HepG2 (cell line): ENCODE measurements around the gene ANAPC16. TPM values are rescaled to one million over a fixed set of nuclear protein-coding genes. Genes with fewer than 3 reads are reported as not detected.

Experiments
- BORCS8-MEF2B ChIP-seq: sonication (generic); formaldehyde crosslinking; IDR thresholded peaks from 2 replicates; pipeline ENCODE4 v1.8.0; 2022; ENCODE audit warnings: mild to moderate bottlenecking, missing genetic modification reagents
- DR1 ChIP-seq: sonication (generic); formaldehyde crosslinking; IDR thresholded peaks from 2 replicates; pipeline ENCODE4 v1.8.0; 2021; ENCODE audit warnings: mild to moderate bottlenecking, missing genetic modification reagents, inconsistent platforms
- ISX ChIP-seq: sonication (generic); formaldehyde crosslinking; conservative IDR thresholded peaks from 2 replicates; pipeline ENCODE4 v1.5.0; 2020; ENCODE audit warnings: missing genetic modification reagents
- MBNL3 ChIP-seq: fragments of 250-450 bp; sonication (Bioruptor Pico); conservative IDR thresholded peaks from 2 replicates; pipeline ENCODE4 v1.8.0; 2022; ENCODE audit warnings: mild to moderate bottlenecking, inconsistent platforms
- NFYB ChIP-seq: sonication (generic); formaldehyde crosslinking; IDR thresholded peaks from 2 replicates; pipeline ENCODE4 v1.4.0; 2020; ENCODE audit warnings: missing genetic modification reagents
- NR1H2 ChIP-seq: sonication (generic); formaldehyde crosslinking; IDR thresholded peaks from 2 replicates; pipeline ENCODE4 v1.8.1; 2022; ENCODE audit warnings: low read depth, missing genetic modification reagents, borderline replicate concordance
- PITX1 ChIP-seq: sonication (generic); formaldehyde crosslinking; IDR thresholded peaks from 2 replicates; pipeline ENCODE4 v1.5.1; 2020; ENCODE audit warnings: mild to moderate bottlenecking, missing genetic modification reagents
- POLR2AphosphoS2 ChIP-seq: IDR thresholded peaks from 2 replicates; pipeline ENCODE4 v1.6.1; 2011; ENCODE audit warnings: low read depth, low read length, improper control_type of control experiment
- REL ChIP-seq: sonication (generic); formaldehyde crosslinking; conservative IDR thresholded peaks from 2 replicates; pipeline ENCODE4 v1.8.0; 2022; ENCODE audit warnings: mild to moderate bottlenecking, missing genetic modification reagents, moderate library complexity
- RXRA ChIP-seq: sonication (generic); formaldehyde crosslinking; IDR thresholded peaks from 2 replicates; pipeline ENCODE4 v1.5.1; 2020; ENCODE audit warnings: missing genetic modification reagents
- TBX2 ChIP-seq: sonication (generic); formaldehyde crosslinking; IDR thresholded peaks from 2 replicates; pipeline ENCODE4 v1.5.0; 2020; ENCODE audit warnings: missing genetic modification reagents, mild to moderate bottlenecking, borderline replicate concordance
- ZEB1 ChIP-seq: IDR thresholded peaks from 2 replicates; pipeline ENCODE4 v1.6.1; 2012; ENCODE audit warnings: mild to moderate bottlenecking, low read depth, inconsistent platforms; ENCODE audit not compliant: insufficient replicate concordance
- ZNF143 ChIP-seq: sonication (generic); formaldehyde crosslinking; IDR thresholded peaks from 2 replicates; pipeline ENCODE4 v1.4.0; 2020; ENCODE audit warnings: missing genetic modification reagents
- ZNF207 ChIP-seq: fragments of 450-650 bp; IDR thresholded peaks from 2 replicates; pipeline ENCODE4 v1.6.1; 2016; ENCODE audit warnings: antibody characterized with exemption, borderline replicate concordance
- ZNF234 ChIP-seq: sonication (generic); formaldehyde crosslinking; conservative IDR thresholded peaks from 2 replicates; pipeline ENCODE4 v1.5.1; 2020; ENCODE audit warnings: mild to moderate bottlenecking, missing genetic modification reagents
- ZNF274 ChIP-seq: sonication (generic); formaldehyde crosslinking; IDR thresholded peaks from 2 replicates; pipeline ENCODE4 v1.5.1; 2020; ENCODE audit warnings: mild to moderate bottlenecking, missing genetic modification reagents
- ZNF335 ChIP-seq: sonication (generic); formaldehyde crosslinking; IDR thresholded peaks from 2 replicates; pipeline ENCODE4 v1.4.0; 2020; ENCODE audit warnings: missing genetic modification reagents
- ZNF510 ChIP-seq: sonication (generic); formaldehyde crosslinking; IDR thresholded peaks from 2 replicates; pipeline ENCODE4 v1.4.0; 2020; ENCODE audit warnings: low read depth, mild to moderate bottlenecking, missing genetic modification reagents
- ZNF580 ChIP-seq: IDR thresholded peaks from 2 replicates; pipeline ENCODE4 v1.6.1; 2016; ENCODE audit warnings: low read depth, borderline replicate concordance
- ZNF674 ChIP-seq: sonication (generic); formaldehyde crosslinking; IDR thresholded peaks from 2 replicates; pipeline ENCODE4 v1.5.0; 2020; ENCODE audit warnings: low read depth, mild to moderate bottlenecking, missing genetic modification reagents
- ZNF709 ChIP-seq: sonication (generic); formaldehyde crosslinking; IDR thresholded peaks from 2 replicates; pipeline ENCODE4 v1.5.0; 2020; ENCODE audit warnings: mild to moderate bottlenecking, missing genetic modification reagents
- ZNF740 ChIP-seq: sonication (generic); formaldehyde crosslinking; IDR thresholded peaks from 2 replicates; pipeline ENCODE4 v1.4.0; 2020; ENCODE audit warnings: missing genetic modification reagents
- ZNF782 ChIP-seq: sonication (generic); formaldehyde crosslinking; IDR thresholded peaks from 2 replicates; pipeline ENCODE4 v1.4.0; 2020; ENCODE audit warnings: missing genetic modification reagents, mild to moderate bottlenecking, borderline replicate concordance
- polyA plus RNA-seq, 8 experiments: library from polyadenylated mRNA; depleted of rRNA in 3 of 8; stranded (reverse) in 7 of 8; unstranded in 1 of 8; fragments of >200 nt; fragmentation: Illumina TruSeq in 4 of 8; extraction: Trizol in 4 of 8; gene quantifications; 2 replicates each; pipeline versions ENCODE4 v1.2.1 to v1.2.3, GENCODE V29; 2011 to 2016; ENCODE audit warnings: low read depth in 4 of 8, missing spikeins in 1 of 8, mixed read lengths in 1 of 8; ENCODE audit not compliant: insufficient read depth in 1 of 8
- total RNA-seq, 5 experiments: library from RNA; depleted of rRNA; stranded (reverse); fragments of >200 nt; fragmentation: Illumina TruSeq; extraction: Trizol; gene quantifications; 2 replicates each; pipeline ENCODE4 v1.2.3, GENCODE V29; 2016; ENCODE audit warnings: low read depth in 1 of 5
- TF ChIP-seq, protein P1 (sequence below): sonication (generic); formaldehyde crosslinking; IDR thresholded peaks from 2 replicates; pipeline ENCODE4 v1.5.0; 2020; ENCODE audit warnings: missing genetic modification reagents
- TF ChIP-seq, protein P2 (sequence below): sonication (generic); formaldehyde crosslinking; IDR thresholded peaks from 2 replicates; pipeline ENCODE4 v1.5.1; 2020; ENCODE audit warnings: mild to moderate bottlenecking, missing genetic modification reagents, moderate library complexity

Gene ANAPC16
- total and polyA plus RNA-seq, 2 of the 13 experiments (the other 11 are each of a cell fraction or from before 2014, with no cell fraction given), result 74.8 to 89.4 TPM

DNA sequence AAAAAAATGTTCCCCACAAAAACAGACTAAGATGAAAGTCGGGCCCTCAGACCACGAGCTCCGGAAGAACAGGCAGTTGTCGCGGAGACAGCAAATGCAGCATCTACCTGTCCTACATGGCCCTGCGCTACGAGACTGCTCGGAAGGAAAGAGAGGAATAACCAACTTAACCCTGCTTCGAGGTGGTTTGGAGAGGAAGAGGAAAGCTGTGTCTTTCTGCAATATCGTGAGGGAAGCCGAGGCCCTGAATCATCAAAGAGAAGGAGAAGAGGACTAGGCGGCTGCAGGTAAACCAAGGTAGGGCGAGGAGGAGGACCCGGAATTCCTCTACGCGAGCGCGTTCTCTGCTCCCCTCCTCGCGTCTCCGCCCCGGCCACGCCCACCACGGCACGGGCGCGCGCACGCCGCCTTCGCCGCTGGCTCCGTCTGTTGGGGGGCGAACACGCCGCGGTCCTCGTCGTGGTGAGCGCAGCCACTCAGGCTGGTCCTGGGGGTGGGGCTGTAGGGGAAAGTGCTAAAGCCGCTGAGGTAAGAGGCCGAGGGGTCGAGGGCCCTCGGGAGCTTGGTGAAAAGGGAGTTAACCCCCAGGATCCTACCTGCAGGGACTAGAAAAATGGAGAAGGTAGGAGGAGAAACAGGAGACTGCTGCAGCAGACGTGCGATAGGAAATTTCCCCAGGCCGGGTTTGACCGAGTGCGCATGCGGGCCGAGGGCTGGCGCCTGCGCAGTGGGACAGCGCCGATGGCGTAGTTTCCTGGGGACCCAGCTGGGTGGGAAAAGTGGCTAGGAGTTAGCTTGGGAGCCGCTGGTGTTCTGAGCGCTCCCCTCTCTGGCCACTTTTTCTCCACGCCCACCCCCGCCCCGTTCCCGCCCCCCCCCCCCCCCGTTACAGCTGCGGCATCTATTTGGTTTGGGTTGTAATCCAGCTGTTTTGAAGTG is at the start of gene ANAPC16, which contains the start of gene ASCC1 (continued):
- TF ChIP-seq POLR2AphosphoS2 (peak; percentile 82), REL (no peak), RXRA (CRISPR knock-in tag) (peak; percentile 81; the same call in 1 of the 2 replicates), ZNF207 (no peak), TBX2 (CRISPR knock-in tag) (peak; percentile 92), ZNF510 (CRISPR knock-in tag) (peak; percentile 96), ZNF274 (peak; percentile 97), ZNF782 (CRISPR knock-in tag) (peak; percentile 92; the same call in 1 of the 2 replicates), NR1H2 (CRISPR knock-in tag) (peak; percentile 37; the same call in 1 of the 2 replicates), ZNF709 (CRISPR knock-in tag) (peak; percentile 95), MBNL3 (CRISPR knock-in tag) (no peak), ZNF234 (CRISPR knock-in tag) (no peak), ZNF335 (CRISPR knock-in tag) (no peak), ZNF580 (CRISPR knock-in tag) (peak; percentile 92; the same call in 1 of the 2 replicates), DR1 (peak; percentile 42; the same call in 1 of the 2 replicates), ZNF143 (peak; percentile 52; the same call in 1 of the 2 replicates), BORCS8-MEF2B (CRISPR knock-in tag) (peak; percentile 93), ZEB1 (peak; percentile 93), ZNF674 (CRISPR knock-in tag) (no peak), PITX1 (peak; percentile 55), ISX (CRISPR knock-in tag) (0 out of 2 replicates have a peak, but pooled peaks have one; percentile 32), ZNF740 (CRISPR knock-in tag) (peak; percentile 82; the same call in 1 of the 2 replicates), NFYB (CRISPR knock-in tag) (no peak)
- TF ChIP-seq, protein P1, sequence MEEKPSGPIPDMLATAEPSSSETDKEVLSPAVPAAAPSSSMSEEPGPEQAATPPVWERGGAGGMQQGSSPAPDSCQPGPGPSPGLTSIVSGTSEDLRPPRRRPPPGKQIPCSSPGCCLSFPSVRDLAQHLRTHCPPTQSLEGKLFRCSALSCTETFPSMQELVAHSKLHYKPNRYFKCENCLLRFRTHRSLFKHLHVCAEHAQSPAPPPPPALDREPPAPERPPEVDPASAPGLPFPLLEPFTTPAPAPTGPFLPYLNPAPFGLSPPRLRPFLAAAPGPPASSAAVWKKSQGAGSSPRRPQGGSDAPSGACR (CRISPR knock-in tag), result peak; percentile 81; the same call in 1 of the 2 replicates
- TF ChIP-seq, protein P2, sequence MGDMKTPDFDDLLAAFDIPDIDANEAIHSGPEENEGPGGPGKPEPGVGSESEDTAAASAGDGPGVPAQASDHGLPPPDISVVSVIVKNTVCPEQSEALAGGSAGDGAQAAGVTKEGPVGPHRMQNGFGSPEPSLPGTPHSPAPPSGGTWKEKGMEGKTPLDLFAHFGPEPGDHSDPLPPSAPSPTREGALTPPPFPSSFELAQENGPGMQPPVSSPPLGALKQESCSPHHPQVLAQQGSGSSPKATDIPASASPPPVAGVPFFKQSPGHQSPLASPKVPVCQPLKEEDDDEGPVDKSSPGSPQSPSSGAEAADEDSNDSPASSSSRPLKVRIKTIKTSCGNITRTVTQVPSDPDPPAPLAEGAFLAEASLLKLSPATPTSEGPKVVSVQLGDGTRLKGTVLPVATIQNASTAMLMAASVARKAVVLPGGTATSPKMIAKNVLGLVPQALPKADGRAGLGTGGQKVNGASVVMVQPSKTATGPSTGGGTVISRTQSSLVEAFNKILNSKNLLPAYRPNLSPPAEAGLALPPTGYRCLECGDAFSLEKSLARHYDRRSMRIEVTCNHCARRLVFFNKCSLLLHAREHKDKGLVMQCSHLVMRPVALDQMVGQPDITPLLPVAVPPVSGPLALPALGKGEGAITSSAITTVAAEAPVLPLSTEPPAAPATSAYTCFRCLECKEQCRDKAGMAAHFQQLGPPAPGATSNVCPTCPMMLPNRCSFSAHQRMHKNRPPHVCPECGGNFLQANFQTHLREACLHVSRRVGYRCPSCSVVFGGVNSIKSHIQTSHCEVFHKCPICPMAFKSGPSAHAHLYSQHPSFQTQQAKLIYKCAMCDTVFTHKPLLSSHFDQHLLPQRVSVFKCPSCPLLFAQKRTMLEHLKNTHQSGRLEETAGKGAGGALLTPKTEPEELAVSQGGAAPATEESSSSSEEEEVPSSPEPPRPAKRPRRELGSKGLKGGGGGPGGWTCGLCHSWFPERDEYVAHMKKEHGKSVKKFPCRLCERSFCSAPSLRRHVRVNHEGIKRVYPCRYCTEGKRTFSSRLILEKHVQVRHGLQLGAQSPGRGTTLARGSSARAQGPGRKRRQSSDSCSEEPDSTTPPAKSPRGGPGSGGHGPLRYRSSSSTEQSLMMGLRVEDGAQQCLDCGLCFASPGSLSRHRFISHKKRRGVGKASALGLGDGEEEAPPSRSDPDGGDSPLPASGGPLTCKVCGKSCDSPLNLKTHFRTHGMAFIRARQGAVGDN (CRISPR knock-in tag), result peak; percentile 98
